Right lobe of liver (tissue), 6 donors: Measurements from ENCODE around the gene IFNAR1. TPM values are rescaled to one million over a fixed set of nuclear protein-coding genes. Genes with fewer than 3 reads are reported as not detected.
"Not testable (repeated sequence)": the region's sequence is repeated elsewhere in the genome, so short reads cannot be mapped to it uniquely, and the experiment has no call there.

ENCODE experiments used
- ATAC-seq, 4 donors: fragments of 200-7000 bp; cut with Tn5 transposase; one replicate each; pipeline ENCODE4 v1.9.1; 2020; ENCODE audit warnings: mild to moderate bottlenecking in 4 of 4, moderate library complexity in 4 of 4
- DNase-seq, 3 donors: peaks; one replicate each; pipeline ENCODE4 v3.0.0-alpha.2; 2020
- H3K27ac ChIP-seq, 3 donors: fragments of 200-600 bp; one replicate each; pipeline ENCODE4 v1.8.0; 2022
- H3K27me3 ChIP-seq, 2 donors: fragments of 200-600 bp; one replicate each; pipeline ENCODE4 v1.8.0; 2022
- H3K36me3 ChIP-seq, 4 donors: fragments of 200-600 bp; sonication (generic) in 1 of 4; one replicate each; pipeline versions ENCODE4 v1.5.1 to v1.8.0; 2017 to 2022; ENCODE audit warnings: control low read depth in 1 of 4
- H3K4me1 ChIP-seq, 4 donors: fragments of 200-600 bp; sonication (generic) in 1 of 4; one replicate each; pipeline versions ENCODE4 v1.5.1 to v1.8.0; 2017 to 2022; ENCODE audit warnings: control low read depth in 1 of 4
- H3K4me3 ChIP-seq, 3 donors: fragments of 200-600 bp; one replicate each; pipeline ENCODE4 v1.8.0; 2022
- H3K9me3 ChIP-seq, 4 donors: fragments of 200-600 bp; sonication (generic) in 1 of 4; one replicate each; pipeline versions ENCODE4 v1.5.1 to v1.8.0; 2017 to 2022; ENCODE audit warnings: control low read depth in 1 of 4
- CTCF ChIP-seq, 4 donors: fragments of 200-600 bp in 3 of 4; fragments of 450-650 bp in 1 of 4; IDR thresholded peaks; one replicate each; pipeline versions ENCODE4 v1.5.1 to v1.8.0; 2016 to 2022; ENCODE audit warnings: antibody characterized with exemption in 4 of 4, mild to moderate bottlenecking in 2 of 4
- POLR2A ChIP-seq: fragments of 450-650 bp; IDR thresholded peaks from one replicate; pipeline ENCODE4 v1.6.1; 2017; ENCODE audit warnings: antibody characterized with exemption, mild to moderate bottlenecking
- WGBS: methylation state at CpG from one replicate; pipeline ENCODE4 v1.1.6; 2018; ENCODE audit warnings: low coverage, low lambda C conversion rate; ENCODE audit not compliant: insufficient coverage; ENCODE audit errors: missing lambda C conversion rate; 5-methylcytosine and 5-hydroxymethylcytosine counted together
- intact Hi-C, 2 donors: fragments of 100-400 bp; cut with DNase I; formaldehyde crosslinking; loops; one replicate each; pipeline versions ENCODE4 v1.11.2 to v1.14.1; 2022
- total RNA-seq, 6 experiments: library from RNA; depleted of rRNA in 2 of 6; stranded (reverse); fragments of >200 nt in 2 of 6; fragmentation: NEBNext Ultra II Directional in 3 of 6; extraction: Animal tissue kit (Norgen Biotek cat#: 25700) in 3 of 6; gene quantifications; one replicate each; pipeline versions ENCODE4 v1.1.0 to v1.2.4, GENCODE V29; 2016 to 2023
- donor health status: DM: no; HTN: yes; CAD: no.
- donor health status: DM: no; HTN: no; CAD: no.
- donor health status: DM: no; HTN: no; CAD: no.
- donor health status: DM: no; HTN: yes; CAD: no.
- donor health status: DM: no; HTN: yes; CAD: no.

IFNAR1 gene
- total RNA-seq, 6 experiments from 2014 or later: 31.6 to 68.2 (median 48.6) TPM

- H3K9me3 ChIP-seq: no peaks in the 10 kb centered on the region
- intact Hi-C loops: no loop called here
- no peaks in the 10 kb centered on the region for H3K27me3 ChIP-seq
- peak overlapping the region; percentile 20 to 47 (median 33) for H3K27ac ChIP-seq
- H3K4me1 ChIP-seq: peaks cover 0 to 19% (median 7%) of the 10 kb centered on the region in 4 donors
- peak; percentile 17 to 36 (median 34) for ATAC-seq
- no peak overlapping the region for H3K4me3 ChIP-seq
- no peak for DNase-seq
- 42% methylated on average over 11 of the region's 12 CpGs for WGBS
- H3K36me3 ChIP-seq: no peaks in the 10 kb centered on the region
- TF ChIP-seq POLR2A (peak; percentile 64), CTCF (IDR thresholded peaks at IDR 0.05) (no peak)
These were observed 37.3 kb downstream of the IFNAR1 start for GRCh38 chr21:33362044-33362555.

GRCh38 chr21:33363911-33364609 lies 39.3 kb downstream of the IFNAR1 start:
- H3K36me3 ChIP-seq, intact Hi-C loops, H3K27me3 ChIP-seq, H3K4me3 ChIP-seq, H3K9me3 ChIP-seq: not testable (repeated sequence)
- peak in 3 of 4 donors; percentile 24 to 40 (median 32) for ATAC-seq
- H3K27ac ChIP-seq: peak overlapping the region in 2 of 3 donors; percentile 22 to 52
- 57% methylated on average over 7 of the region's 10 CpGs for WGBS
- peak in 1 of 3 donors; percentile 42 for DNase-seq
- peaks cover 0 to 19% (median 7%) of the 10 kb centered on the region in 4 donors for H3K4me1 ChIP-seq

- no peaks in the 10 kb centered on the region for H3K36me3 ChIP-seq
- no peaks in the 10 kb centered on the region for H3K27me3 ChIP-seq
- DNase-seq (no peak), ATAC-seq (no peak)
- no peak for TF ChIP-seq CTCF (IDR thresholded peaks at IDR 0.05)
- no peak for TF ChIP-seq POLR2A
- H3K9me3 ChIP-seq: peaks cover 0 to 4% (median 0%) of the 10 kb centered on the region in 4 donors
- peaks cover 0 to 19% (median 7%) of the 10 kb centered on the region in 4 donors for H3K4me1 ChIP-seq
- no peak overlapping the region for H3K4me3 ChIP-seq
- no peak overlapping the region for H3K27ac ChIP-seq
- intact Hi-C loops: no loop called here
- WGBS: 73% methylated on average over 5 of the region's 5 CpGs
These were observed 40.1 kb downstream of the IFNAR1 start for GRCh38 chr21:33364830-33365229.

GRCh38 chr21:33367309-33367973 lies 42.7 kb downstream of the IFNAR1 start:
- Histone ChIP-seq H3K27me3 (no peaks in the 10 kb centered on the region), H3K4me1 (peaks cover 0 to 4% (median 0%) of the 10 kb centered on the region in 4 donors), H3K36me3 (no peaks in the 10 kb centered on the region), H3K27ac (no peak overlapping the region), H3K9me3 (peaks cover 0 to 4% (median 0%) of the 10 kb centered on the region in 4 donors), H3K4me3 (no peak overlapping the region)
- DNase-seq: no peak
- WGBS: 82% methylated on average over 6 of the region's 7 CpGs
- no peak for TF ChIP-seq CTCF (IDR thresholded peaks at IDR 0.05)
- no peak for TF ChIP-seq POLR2A
- intact Hi-C loops: no loop called here
- no peak for ATAC-seq

- no peak for ATAC-seq
- H3K27me3 ChIP-seq: no peaks in the 10 kb centered on the region
- H3K27ac ChIP-seq: no peak overlapping the region
- H3K4me1 ChIP-seq: no peaks in the 10 kb centered on the region
- WGBS: 83% methylated on average over 1 of the region's 4 CpGs
- no peaks in the 10 kb centered on the region for H3K36me3 ChIP-seq
- intact Hi-C loops: no loop called here
- TF ChIP-seq CTCF (IDR thresholded peaks at IDR 0.05): no peak
- no peak for TF ChIP-seq POLR2A
- H3K4me3 ChIP-seq: no peak overlapping the region
- peaks cover 0 to 4% (median 0%) of the 10 kb centered on the region in 4 donors for H3K9me3 ChIP-seq
- no peak for DNase-seq
These were observed 43.4 kb downstream of the IFNAR1 start for GRCh38 chr21:33368124-33368523.
